GM12878 (cell line): ENCODE data around the gene NFS1. TPM values are rescaled to one million over a fixed set of nuclear protein-coding genes. Genes with fewer than 3 reads are reported as not detected.

Source experiments
- ATAC-seq: fragments of 200-7000 bp; cut with Tn5 transposase; 3 replicates; pipeline ENCODE4 v1.9.1; 2020; ENCODE audit warnings: mild to moderate bottlenecking, moderate library complexity
- BruUV-seq: library from RNA; stranded (reverse); fragments of 400-500 nt; replicated peaks from 2 replicates; lab custom pipeline; 2021; lab: Mats Ljungman, UMichigan
- CTCF ChIA-PET: fragments of 300-600 bp; sonication (Branson Sonifier 250); formaldehyde crosslinking; extraction: SDS; loops from one replicate; lab custom pipeline; 2021; ENCODE audit warnings: inconsistent platforms; lab: Yijun Ruan, JAX
- POLR2A ChIA-PET: fragments of 350-600 bp; formaldehyde crosslinking; extraction: SDS; loops from one replicate; lab custom pipeline; 2021; ENCODE audit warnings: inconsistent platforms; lab: Charles Lee
- RAD21 ChIA-PET: fragments of 300-600 bp; sonication (Branson Sonifier 250); formaldehyde crosslinking; loops from one replicate; lab custom pipeline; 2023; ENCODE audit warnings: antibody characterized with exemption; ENCODE audit not compliant: unreplicated experiment; lab: Charles Lee
- SMC1A ChIA-PET: fragments of 300-600 bp; sonication (Branson Sonifier 250); formaldehyde crosslinking; loops from one replicate; lab custom pipeline; 2023; ENCODE audit not compliant: unreplicated experiment, uncharacterized antibody; lab: Charles Lee
- DNase-seq: peaks from one replicate; pipeline ENCODE4 v3.0.0-alpha.2; 2011; ENCODE audit warnings: low read depth, low spot score
- FAIRE-seq: peaks from 3 replicates; lab custom pipeline; 2011; peaks lifted over from hg19 to GRCh38; lab: Jason Lieb, UNC
- H2AFZ ChIP-seq: 2 replicates; pipeline ENCODE4 v1.6.0; 2011; ENCODE audit warnings: low read depth, low read length, control low read depth; ENCODE audit not compliant: control insufficient read depth
- H3K27ac ChIP-seq: 2 replicates; pipeline ENCODE4 v1.5.1; 2011; ENCODE audit warnings: control low read depth; ENCODE audit not compliant: control insufficient read depth, insufficient read depth
- H3K27me3 ChIP-seq, 2 experiments: replicated peaks in 1 of 2; 2 replicates each; pipeline versions ENCODE4 v1.6.0 to v1.6.1; 2011; ENCODE audit warnings: low read length in 1 of 2; ENCODE audit not compliant: control insufficient read depth in 2 of 2, insufficient read depth in 2 of 2
- H3K36me3 ChIP-seq, 2 experiments: 2 replicates each; pipeline ENCODE4 v1.5.1; 2011; ENCODE audit warnings: low read length in 1 of 2; ENCODE audit not compliant: control insufficient read depth in 2 of 2, insufficient read depth in 2 of 2
- H3K4me1 ChIP-seq: 2 replicates; pipeline ENCODE4 v1.6.1; 2011; ENCODE audit warnings: mild to moderate bottlenecking, low read length, moderate library complexity, mixed read lengths; ENCODE audit not compliant: control insufficient read depth, insufficient read depth
- H3K4me2 ChIP-seq: 2 replicates; pipeline ENCODE4 v1.6.0; 2011; ENCODE audit warnings: control low read depth; ENCODE audit not compliant: control insufficient read depth, insufficient read depth
- H3K4me3 ChIP-seq: fragments of 200-600 bp; sonication (generic); 2 replicates; pipeline ENCODE4 v1.5.1; 2016
- H3K79me2 ChIP-seq: 2 replicates; pipeline ENCODE4 v1.6.0; 2011; ENCODE audit warnings: low read length; ENCODE audit not compliant: control insufficient read depth, insufficient read depth
- H3K9ac ChIP-seq: 2 replicates; pipeline ENCODE4 v1.8.0; 2011; ENCODE audit warnings: low read length, control low read depth, mixed read lengths; ENCODE audit not compliant: control insufficient read depth, insufficient read depth
- H3K9me3 ChIP-seq: replicated peaks from 3 replicates; pipeline ENCODE4 v1.5.1; 2011; ENCODE audit warnings: mild to moderate bottlenecking, low read length; ENCODE audit not compliant: control insufficient read depth, insufficient read depth
- H4K20me1 ChIP-seq: 2 replicates; pipeline ENCODE4 v1.6.0; 2011; ENCODE audit not compliant: control insufficient read depth, insufficient read depth
- BRCA1 ChIP-seq: IDR thresholded peaks from 2 replicates; pipeline ENCODE4 v1.6.1; 2011; ENCODE audit warnings: low read depth, low read length, improper control_type of control experiment
- CHD1 ChIP-seq: IDR thresholded peaks from 2 replicates; pipeline ENCODE4 v1.6.1; 2012; ENCODE audit warnings: low read depth, low read length, improper control_type of control experiment
- E2F8 ChIP-seq: fragments of 450-650 bp; IDR thresholded peaks from 2 replicates; pipeline ENCODE4 v1.6.1; 2018; ENCODE audit warnings: mild to moderate bottlenecking, low read depth, moderate library complexity; ENCODE audit not compliant: partially characterized antibody
- IKZF1 ChIP-seq: fragments of 450-650 bp; conservative IDR thresholded peaks from 2 replicates; pipeline ENCODE4 v1.6.1; 2017; ENCODE audit warnings: antibody characterized with exemption, mild to moderate bottlenecking
- KLF5 ChIP-seq: fragments of 450-650 bp; IDR thresholded peaks from 2 replicates; pipeline ENCODE4 v1.6.1; 2014; ENCODE audit warnings: mild to moderate bottlenecking; ENCODE audit not compliant: partially characterized antibody
- PML ChIP-seq: IDR thresholded peaks from 2 replicates; pipeline ENCODE4 v1.6.1; 2012; ENCODE audit warnings: low read length, inconsistent platforms
- POU2F2 ChIP-seq: IDR thresholded peaks from 3 replicates; pipeline ENCODE4 v1.6.1; 2011; ENCODE audit warnings: low read depth, mild to moderate bottlenecking, low read length, borderline replicate concordance
- WGBS: methylation state at CpG from one replicate; pipeline ENCODE4 v1.1.6; 2016; ENCODE audit warnings: low lambda C conversion rate; ENCODE audit not compliant: insufficient replicate concordance, insufficient coverage; ENCODE audit errors: missing lambda C conversion rate; 5-methylcytosine and 5-hydroxymethylcytosine counted together
- in situ Hi-C: fragments of 300-500 bp; cut with MboI; formaldehyde crosslinking; loops from 9 replicates; pipeline ENCODE4 v1.14.3; 2018; ENCODE audit warnings: mixed read lengths
- intact Hi-C: fragments of 100-400 bp; cut with micrococcal nuclease; formaldehyde crosslinking; loops from one replicate; pipeline ENCODE4 v1.14.2; 2022; ENCODE audit not compliant: unreplicated experiment
- polyA plus RNA-seq, 11 experiments: library from polyadenylated mRNA; depleted of rRNA in 4 of 11; unstranded in 6 of 11; stranded (reverse) in 5 of 11; fragments of >200 nt; fragmentation: Nextera tagmentation in 4 of 11; fragmentation: Illumina TruSeq in 1 of 11; extraction: Ambion mirVana in 4 of 11; extraction: Trizol in 1 of 11; gene quantifications; 1 replicate in 1 of 11; 2 replicates in 10 of 11; pipeline versions ENCODE4 v1.2.1 to v1.2.3, GENCODE V29; 2011 to 2016; ENCODE audit warnings: inconsistent platforms in 2 of 11, missing spikeins in 2 of 11, low read depth in 1 of 11
- total RNA-seq, 4 experiments: library from RNA; depleted of rRNA in 3 of 4; stranded (reverse); fragments of >200 nt in 3 of 4; fragmentation: Illumina TruSeq in 1 of 4; extraction: Trizol in 1 of 4; gene quantifications; 2 replicates each; pipeline versions ENCODE4 v1.2.1 to v1.2.3, GENCODE V29; 2013 to 2021

Gene NFS1
- total and polyA plus RNA-seq, 10 of the 15 experiments (the other 5 are each of a cell fraction or from before 2014, with no cell fraction given) = 9.2 to 74.1 (median 38.6) TPM

- H2AFZ ChIP-seq = no peak overlapping the region
- DNase-seq (no peak), ATAC-seq (peak; percentile 5; the same call in 1 of the 3 replicates), FAIRE-seq (no peak)
- no peaks in the 10 kb centered on the region for H3K27me3 ChIP-seq
- ChIA-PET POLR2A (interaction anchor here (0.6 to 2.0 kb wide), 2 partner anchors 9 to 41 kb away, joined by 6 to 15 read pairs; no protein-coding TSS in a partner anchor), CTCF (interaction anchor here (0.6 to 1.6 kb wide), 8 partner anchors 17 to 166 kb away, joined by 3 to 4 read pairs (median 3); partner anchors contain the start of genes NFS1 and ROMO1), RAD21 (interaction anchor here (1.4 kb wide), 1 partner anchor 37 kb away, joined by 4 read pairs; the partner anchor contains the start of gene PHF20), SMC1A (interaction anchor here (0.6 to 2.3 kb wide), 12 partner anchors 8 to 220 kb away, joined by 3 to 7 read pairs (median 3); partner anchors contain the start of gene SCAND1)
- H4K20me1 ChIP-seq = peaks cover 13% of the 10 kb centered on the region
- peaks cover 11 to 46% of the 10 kb centered on the region in 2 experiments for H3K36me3 ChIP-seq
- H3K4me1 ChIP-seq = peaks cover 2% of the 10 kb centered on the region; the same call in 1 of the 2 replicates
- BruUV-seq = no TSS peak
- 31% methylated on average over 4 of the region's 4 CpGs for WGBS
- H3K4me3 ChIP-seq = 0 out of 2 replicates have a peak overlapping the region, but pooled peaks have one; percentile 20
- H3K4me2 ChIP-seq = peak overlapping the region; percentile 15
- intact Hi-C loops = loop anchor here (10.0 kb wide), 1 partner anchor 150 kb away; no protein-coding TSS in a partner anchor
- peaks cover 96% of the 10 kb centered on the region for H3K79me2 ChIP-seq
- in situ Hi-C loops = no loop called here
- TF ChIP-seq POU2F2 (no peak), IKZF1 (no peak), PML (0 out of 2 replicates have a peak, but pooled peaks have one; percentile 5)
- no peaks in the 10 kb centered on the region for H3K9me3 ChIP-seq
- no peak overlapping the region for H3K27ac ChIP-seq
- H3K9ac ChIP-seq = no peak overlapping the region
Observed at GRCh38 chr20:35734777-35735649, 35.9 kb upstream of the NFS1 start.

GRCh38 chr20:35734374-35734773, 35.2 kb upstream of the NFS1 start:
- no peak overlapping the region for H2AFZ ChIP-seq
- no peaks in the 10 kb centered on the region for H3K9me3 ChIP-seq
- RAD21 ChIA-PET = interaction anchor here (1.4 kb wide), 1 partner anchor 38 kb away, joined by 4 read pairs; the partner anchor contains the start of gene PHF20
- H3K27me3 ChIP-seq = no peaks in the 10 kb centered on the region
- FAIRE-seq (no peak), ATAC-seq (peak; percentile 12), DNase-seq (no peak)
- no peak overlapping the region for H3K27ac ChIP-seq
- POLR2A ChIA-PET = interaction anchor here (0.6 to 2.0 kb wide), 2 partner anchors 9 to 41 kb away, joined by 6 to 15 read pairs; no protein-coding TSS in a partner anchor
- BruUV-seq = no TSS peak
- H3K36me3 ChIP-seq = peaks cover 11 to 45% of the 10 kb centered on the region in 2 experiments
- CTCF ChIA-PET = interaction anchor here (0.7 to 1.6 kb wide), 2 partner anchors 42 to 150 kb away, joined by 3 to 4 read pairs; no protein-coding TSS in a partner anchor
- in situ Hi-C loops (no loop called here), intact Hi-C loops (loop anchor here (10.0 kb wide), 1 partner anchor 150 kb away; no protein-coding TSS in a partner anchor)
- peaks cover 2% of the 10 kb centered on the region; the same call in 1 of the 2 replicates for H3K4me1 ChIP-seq
- H4K20me1 ChIP-seq = peaks cover 14% of the 10 kb centered on the region
- H3K9ac ChIP-seq = no peak overlapping the region
- 0 out of 2 replicates have a peak overlapping the region, but pooled peaks have one; percentile 20 for H3K4me3 ChIP-seq
- peak overlapping the region; percentile 15; the same call in 1 of the 2 replicates for H3K4me2 ChIP-seq
- SMC1A ChIA-PET = interaction anchor here (1.0 to 2.3 kb wide), 7 partner anchors 9 to 220 kb away, joined by 3 to 7 read pairs (median 4); partner anchors contain the start of gene SCAND1
- 0 out of 2 replicates have a peak, but pooled peaks have one; percentile 8 for TF ChIP-seq PML
- TF ChIP-seq CHD1 = no peak
- TF ChIP-seq KLF5 = no peak
- no peak for TF ChIP-seq E2F8
- no peak for TF ChIP-seq BRCA1
- H3K79me2 ChIP-seq = peaks cover 94% of the 10 kb centered on the region
